ENCODE results near the gene CDH18.
"Not testable (repeated sequence)": the region's sequence is repeated elsewhere in the genome, so short reads cannot be mapped to it uniquely, and the experiment has no call there.

CDH18 gene

DNA sequence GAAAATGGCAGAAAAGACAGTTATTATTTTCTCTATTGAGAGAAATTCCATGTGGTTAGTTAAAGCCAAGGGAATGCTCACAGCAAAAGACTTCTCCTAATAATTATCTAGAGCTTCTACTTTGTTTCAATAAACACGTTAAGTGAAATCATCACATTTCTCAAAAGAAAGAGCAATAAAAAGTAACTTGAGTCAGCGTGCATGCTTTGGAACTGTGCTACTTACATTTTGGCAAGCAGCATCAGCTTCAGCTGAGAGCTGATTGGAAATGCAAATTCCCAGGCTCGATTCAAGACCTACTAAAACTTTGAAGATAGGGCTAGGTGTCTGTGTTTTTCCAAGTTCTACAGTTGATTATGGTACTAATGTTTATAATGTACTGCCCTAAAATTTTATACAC lies 132.1 kb downstream of the CDH18 start:
- no peak for DNase-seq

DNA sequence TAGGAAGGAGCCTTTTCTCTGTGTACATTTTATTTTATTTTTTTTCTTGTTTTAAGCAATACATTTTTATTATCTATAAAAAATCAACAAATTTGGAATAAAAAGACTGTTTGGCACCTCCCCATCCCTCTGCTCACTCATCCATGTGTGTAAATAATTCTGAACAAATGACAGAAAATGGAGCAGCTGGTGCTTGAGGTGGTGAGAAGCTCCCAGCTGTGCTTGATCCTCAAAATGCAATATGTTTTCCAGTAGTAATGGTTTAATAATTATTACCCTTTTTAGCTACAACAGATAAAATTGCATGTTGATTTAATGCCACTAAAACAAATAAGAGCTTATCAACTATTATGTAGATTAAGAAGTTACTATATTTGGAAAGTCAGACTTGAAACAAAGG lies 132.5 kb downstream of the CDH18 start:
- no peak for DNase-seq

DNA sequence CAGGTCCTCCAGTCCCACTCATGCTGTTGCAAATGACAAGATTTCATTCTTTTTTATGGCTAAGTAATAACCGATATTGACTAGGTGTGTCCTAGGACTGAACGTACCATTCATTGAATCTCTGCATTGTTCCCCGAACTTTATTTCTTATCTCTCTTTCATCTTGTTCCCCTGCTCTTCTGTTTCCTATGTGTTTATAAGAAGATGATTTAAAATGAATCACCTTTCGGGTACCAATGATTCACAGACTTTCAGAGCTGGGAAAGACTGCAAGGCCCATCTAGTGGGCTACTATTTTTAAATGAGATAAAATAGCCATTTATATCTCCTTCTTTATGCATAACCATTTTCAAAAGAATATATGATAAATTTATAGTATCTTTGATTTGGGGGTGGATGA lies 133.0 kb downstream of the CDH18 start:
- no peak for DNase-seq

DNA sequence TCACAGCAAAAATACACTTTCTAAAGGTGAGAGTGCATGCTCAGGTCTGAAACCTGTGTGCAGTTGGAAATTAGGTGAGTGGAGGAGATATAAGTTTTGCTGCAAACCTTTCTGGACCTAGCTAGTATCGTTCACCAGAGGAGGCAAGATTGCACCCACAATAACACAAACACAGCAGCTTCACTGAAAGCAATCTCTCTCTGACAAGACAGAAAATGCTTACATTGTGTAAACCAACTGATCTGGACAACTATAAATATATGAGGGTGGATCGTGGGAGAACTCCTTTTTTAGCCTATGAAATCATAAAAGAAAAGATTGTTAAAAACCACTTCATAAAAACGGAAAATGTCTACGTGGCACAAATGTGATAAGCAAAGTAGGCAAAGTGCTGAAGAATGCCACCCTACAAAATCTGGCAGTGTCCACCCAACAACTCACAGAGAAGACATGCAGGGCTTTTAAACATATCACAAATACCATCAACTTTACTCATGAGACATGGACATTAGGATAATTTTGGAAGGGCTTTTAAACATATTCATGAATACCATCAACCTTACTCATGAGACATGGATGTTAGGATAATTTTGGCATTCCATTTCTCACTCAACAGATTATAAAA lies 134.3 kb downstream of the CDH18 start:
- peak; percentile 54 for DNase-seq

DNA sequence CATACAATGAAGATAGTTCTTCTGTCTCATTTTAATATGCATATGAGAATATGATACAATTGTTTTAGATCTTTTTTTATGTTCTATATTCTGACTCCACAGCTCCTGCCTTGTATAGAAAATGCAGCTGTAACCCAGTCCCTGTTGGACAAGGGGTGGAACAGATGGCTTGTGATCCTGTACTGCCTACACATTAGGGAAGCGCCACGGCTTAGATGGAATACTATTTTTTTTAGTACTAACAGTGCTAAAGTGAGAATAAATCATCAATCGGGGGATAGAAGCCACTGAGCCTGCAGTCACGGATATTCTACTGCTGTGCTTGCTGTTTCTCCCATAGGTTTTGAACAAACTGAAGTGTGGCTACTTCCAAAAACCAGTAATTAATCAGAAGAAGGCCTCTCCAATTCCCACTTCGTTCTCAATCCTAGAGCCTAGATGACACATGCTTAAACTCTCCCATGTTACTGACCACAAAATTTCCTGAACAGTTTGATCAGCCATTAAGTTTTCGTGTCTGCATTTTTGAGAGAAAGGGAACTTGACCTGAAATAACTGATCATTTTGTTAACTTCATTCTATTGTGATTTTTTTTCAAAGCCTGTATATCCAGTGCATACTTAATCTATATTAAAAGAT lies 150.3 kb downstream of the CDH18 start:
- DNase-seq, result no peak

DNA sequence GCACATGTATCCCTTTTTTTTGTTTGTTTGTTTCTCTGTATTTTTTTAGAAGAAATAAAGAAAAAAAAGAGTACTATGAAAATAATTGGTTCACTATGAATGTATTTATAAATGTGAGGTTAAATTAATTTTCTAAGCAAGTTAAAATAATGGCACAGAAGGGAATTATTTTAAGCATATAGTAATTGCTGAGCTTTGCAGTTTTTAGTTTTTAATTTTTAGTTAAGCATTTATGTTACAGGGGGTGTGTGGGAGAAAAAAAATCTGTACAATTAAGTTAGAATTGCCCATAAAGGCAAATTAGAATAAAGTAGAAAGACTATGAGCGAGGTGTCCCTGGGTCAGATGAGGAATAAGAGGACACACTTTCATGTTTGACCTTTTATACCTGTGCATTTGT lies 152.6 kb downstream of the CDH18 start:
- DNase-seq, result no peak

DNA sequence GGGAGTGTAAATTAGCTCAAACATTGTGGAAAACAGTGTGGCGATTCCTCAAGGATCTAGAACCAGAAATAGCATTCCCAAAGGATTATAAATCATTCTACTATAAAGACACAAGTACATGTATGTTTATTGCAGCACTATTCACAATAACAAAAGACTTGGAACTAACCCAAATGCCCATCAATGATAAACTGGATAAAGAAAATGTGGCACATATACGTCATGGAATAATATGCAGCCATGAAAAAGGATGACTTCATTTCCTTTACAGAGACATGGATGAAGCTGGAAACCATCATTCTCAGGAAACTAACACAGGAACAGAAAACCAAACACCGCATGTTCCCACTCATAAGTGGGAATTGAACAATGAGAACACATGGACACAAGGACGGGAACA lies 175.3 kb downstream of the CDH18 start:
- DNase-seq, result not testable (repeated sequence)

DNA sequence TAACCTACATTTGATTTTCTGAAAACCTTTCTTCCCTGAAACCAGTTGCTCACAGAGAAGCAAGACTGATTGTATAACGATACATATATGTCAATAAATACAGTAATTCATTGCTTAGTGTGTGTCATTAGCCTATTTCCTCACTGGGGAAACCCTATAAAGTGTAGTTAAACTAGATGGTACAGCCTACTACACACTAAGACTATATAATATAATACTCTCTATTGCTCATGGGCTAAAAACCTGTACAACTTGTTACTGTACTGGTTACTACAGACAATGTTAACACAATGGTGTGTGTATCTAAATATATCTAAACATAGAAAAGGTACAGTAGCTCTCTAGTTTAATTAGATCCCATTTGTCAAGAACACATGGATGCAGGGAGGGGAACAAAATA lies 181.2 kb downstream of the CDH18 start:
- DNase-seq, result no peak

DNA sequence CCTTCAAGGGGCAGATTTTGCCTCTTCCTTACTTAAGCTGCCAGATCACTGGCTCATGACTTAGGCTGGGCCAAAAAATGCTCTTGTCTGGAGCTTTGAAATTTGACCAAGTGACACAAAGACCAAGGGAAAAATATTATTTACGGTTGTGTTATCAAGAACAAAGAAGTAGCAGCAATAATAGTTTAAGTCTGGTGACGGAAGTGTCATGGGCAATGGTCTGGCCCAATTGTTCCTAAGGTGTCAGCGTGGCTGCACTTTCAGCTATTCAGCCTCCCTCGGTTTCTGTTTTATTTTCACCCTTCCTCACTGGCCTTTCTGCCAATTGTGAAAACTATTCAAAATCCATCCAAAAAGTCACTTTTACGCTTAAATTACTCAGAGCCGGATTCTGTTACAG lies 185.3 kb downstream of the CDH18 start:
- DNase-seq, result no peak

DNA sequence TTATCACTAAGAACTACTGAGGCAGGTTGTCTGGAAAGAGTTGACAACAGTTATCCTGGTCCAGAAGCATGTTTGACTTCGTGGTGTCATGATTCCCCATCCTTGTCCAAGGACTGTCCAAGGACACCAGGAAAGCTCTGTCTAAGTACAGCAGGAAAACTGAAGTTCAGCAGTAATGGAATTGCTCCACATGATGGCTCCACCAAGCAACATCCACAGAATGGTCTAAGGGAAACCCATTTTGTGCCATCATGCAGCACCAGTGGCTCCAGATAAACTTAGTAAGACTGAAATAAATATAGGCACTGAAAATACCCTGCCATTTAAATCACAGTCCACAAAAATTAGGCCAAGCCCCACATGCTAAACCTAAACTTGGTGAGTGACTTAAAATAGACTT lies 192.8 kb downstream of the CDH18 start:
- no peak for DNase-seq

DNA sequence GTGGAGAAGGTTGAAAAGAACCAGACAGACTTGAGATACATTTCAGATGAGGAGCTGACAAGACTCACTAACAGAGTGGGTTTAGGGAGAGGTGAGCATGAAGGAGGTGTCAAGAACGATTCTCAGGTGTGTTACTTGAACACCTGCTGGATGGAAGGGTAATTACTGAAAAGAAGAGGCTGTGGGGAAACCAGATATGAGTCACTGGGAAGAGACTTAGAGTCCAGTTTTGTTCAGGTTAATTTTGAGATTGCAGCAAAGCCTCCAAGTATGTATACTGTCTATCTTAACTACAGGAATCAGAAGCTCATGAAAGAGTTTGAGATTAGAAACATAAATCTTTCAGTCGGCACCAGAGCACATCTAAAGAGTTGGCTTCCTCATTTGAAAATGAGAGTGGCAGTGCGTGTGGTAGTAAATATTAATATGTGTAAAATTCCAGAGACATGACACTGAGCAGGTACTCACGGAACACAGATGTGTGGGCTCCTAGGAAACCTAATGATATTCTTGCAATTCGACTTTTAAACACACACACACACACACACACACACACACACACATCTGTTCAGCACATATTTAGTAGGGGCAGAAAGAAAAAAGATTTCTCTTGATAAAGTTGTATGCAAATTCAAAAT lies 197.1 kb downstream of the CDH18 start:
- no peak for DNase-seq

DNA sequence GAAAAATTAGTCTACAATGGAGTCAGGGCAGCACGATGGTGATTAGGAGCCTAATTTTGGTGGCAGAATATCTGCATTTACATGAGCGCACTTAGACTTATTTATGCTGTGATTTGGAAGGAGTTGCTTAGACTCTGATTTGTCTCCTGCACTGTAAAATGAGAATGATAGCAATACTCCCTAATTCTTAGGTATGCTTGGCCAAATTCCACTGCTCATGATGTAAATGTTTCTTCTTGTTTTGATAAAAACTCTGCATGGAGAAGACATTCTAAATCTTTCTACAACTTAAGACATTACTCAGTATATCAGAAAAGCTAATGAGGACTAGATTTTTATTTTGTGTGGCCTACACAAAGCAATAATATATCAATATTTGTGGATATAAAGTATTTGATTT lies 205.4 kb downstream of the CDH18 start:
- no peak for DNase-seq

DNA sequence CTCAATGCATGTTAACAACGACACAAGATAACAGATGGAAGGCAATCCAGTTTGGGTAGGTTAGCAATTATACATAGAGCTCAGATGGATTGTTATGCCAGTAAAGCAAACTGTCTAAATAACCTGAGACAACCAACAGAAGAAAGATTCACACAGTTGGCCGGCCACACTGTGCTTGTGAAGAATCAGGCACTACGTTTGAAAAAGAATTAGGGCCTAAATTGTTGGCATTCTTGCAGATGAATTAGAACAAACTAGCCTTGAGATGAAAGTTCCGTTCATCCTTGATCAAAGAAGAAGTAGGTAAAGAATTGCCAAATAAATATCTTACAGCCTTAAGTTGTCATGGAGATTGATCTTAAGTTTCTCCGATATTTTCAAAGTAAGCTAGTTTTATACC lies 210.6 kb downstream of the CDH18 start:
- no peak for DNase-seq

DNA sequence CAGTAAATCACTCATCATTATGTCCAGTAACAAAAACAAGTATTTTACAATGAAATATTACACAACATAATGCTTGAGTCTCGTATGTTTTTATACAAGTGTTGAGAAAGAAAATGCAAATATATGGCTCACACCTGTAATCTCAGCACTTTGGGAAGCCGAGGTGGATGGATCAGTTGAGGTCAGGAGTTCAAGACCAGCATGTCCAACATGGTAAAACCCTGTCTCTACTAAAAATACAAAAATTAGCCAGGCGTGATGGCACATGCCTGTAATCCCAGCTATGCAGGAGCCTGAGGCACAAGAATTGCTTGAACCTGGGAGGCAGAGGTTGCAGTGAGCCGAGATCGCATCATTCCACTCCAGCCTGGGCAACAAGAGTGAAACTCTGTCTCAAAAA lies 211.1 kb downstream of the CDH18 start:
- not testable (repeated sequence) for DNase-seq

DNA sequence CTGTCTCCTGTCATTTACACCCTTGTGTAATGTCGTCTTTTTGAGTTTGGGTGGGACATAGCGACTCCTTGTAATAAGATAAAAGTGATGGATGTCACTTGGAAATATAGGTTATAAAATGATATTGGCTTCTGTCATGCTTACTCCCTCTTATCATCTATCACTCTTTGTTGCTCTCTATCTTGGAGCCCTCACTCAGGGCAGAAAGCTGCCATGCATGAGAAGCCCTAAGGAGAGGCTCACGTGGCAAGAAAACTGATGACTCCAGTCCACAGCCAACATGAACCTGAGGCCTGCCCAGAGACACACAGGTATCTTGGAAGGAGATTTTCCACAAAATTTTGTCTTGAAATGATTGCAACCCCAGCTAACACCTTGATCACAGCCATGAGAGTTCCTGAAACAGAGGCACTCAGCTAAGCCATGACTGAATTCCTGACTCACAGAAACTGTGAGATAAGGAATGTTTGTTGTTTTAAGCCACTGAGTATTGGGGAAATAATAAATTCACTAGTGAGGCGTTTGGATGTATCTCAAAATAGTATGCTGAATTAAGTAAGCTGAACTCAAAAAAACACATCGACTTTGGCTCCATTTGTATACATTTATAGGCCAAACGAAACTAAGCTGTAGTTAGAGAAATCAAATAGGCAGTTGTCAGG lies 216.7 kb downstream of the CDH18 start:
- no peak for DNase-seq

DNA sequence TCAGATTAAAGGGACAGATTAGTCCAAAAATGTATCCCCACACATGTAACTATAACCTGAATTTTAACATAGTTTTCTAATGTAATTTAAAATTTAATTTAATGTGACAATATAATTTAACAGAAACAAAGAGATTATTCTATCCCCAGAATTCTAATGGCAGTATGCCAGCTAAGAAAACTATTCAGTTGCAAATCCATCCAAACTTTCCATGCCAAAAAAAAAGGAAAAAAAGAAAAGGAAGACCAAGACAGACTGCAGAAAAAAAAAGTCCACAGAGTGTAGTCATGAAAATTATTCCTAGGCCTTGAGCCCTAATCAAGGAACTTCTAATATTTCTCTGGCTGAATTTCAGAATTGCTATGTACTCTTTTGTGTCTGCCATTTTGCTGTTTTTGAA lies 217.6 kb downstream of the CDH18 start:
- DNase-seq, result no peak

DNA sequence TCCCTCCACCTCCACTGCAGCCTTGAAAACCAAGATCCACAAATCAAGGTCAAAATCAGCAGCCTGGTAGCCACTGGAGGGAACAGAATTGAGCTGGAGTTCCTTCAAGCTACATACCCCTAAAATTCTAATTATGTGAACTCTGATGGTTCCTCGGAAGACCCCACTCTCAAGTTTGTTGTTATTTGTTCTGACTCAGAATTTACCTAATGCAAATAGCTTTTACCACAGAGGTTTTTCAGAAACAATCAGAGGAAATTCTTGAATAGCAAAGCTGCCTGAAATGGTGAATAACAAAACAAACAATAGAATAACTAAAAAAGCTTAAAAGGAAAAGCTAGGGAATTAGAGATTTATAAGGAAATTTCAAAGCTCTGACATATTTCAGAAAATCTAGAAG lies 220.0 kb downstream of the CDH18 start:
- DNase-seq, result no peak

DNA sequence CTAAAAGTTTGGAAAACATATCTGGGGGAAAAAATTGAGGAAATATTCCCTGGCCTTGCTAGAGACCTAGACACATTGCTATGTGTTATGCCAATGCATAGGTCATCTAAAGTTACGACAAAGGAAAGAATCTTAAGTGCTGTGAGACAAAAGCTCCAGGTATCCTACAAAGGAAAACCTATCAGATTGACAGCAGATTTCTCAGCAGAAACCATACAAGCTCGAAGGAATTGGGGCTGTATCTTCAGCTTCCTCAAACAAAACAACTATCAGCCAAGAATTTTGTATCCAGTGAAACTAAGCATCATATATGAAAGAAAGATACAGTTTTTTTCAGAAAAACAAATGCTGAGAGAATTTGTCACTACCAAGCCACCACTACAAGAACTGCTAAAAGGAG lies 234.4 kb downstream of the CDH18 start:
- no peak for DNase-seq

DNA sequence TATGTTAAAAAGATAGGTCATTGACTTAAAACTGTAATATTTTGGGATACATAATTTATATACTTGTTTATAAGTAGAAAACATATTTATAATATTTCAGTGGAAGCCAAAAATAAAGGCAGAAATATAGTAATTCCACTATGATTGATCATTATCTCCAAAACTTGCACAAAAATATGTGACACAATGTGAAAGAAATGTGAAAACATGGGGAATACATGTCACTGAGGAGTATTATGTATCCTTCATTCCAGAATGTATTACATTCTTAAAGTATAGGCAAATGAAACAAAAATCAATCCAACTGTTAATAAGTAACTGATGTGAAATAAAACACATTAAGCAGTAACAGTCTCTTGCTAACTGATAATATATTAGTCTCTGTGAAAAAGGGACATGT lies 236.7 kb downstream of the CDH18 start:
- no peak for DNase-seq

DNA sequence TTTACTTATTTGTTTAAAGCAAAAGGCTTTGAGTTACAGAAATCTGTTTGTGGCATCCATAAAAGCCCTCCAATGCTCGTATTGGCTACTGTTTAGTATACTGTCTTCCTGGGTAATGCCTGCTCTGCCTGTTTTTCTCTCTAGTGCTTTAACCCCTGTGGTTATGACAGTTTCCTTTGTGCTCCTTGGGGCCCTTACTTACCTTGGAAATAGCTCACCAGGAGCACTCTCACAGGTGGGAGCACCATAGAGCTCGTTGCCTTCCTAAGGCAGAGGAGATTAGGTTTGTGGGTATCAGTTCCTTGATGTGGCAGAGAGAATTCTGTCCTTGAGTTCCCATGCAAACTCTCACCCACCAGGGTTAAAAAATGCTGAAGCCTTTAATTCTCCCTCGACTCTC lies 242.8 kb downstream of the CDH18 start:
- no peak for DNase-seq

DNA sequence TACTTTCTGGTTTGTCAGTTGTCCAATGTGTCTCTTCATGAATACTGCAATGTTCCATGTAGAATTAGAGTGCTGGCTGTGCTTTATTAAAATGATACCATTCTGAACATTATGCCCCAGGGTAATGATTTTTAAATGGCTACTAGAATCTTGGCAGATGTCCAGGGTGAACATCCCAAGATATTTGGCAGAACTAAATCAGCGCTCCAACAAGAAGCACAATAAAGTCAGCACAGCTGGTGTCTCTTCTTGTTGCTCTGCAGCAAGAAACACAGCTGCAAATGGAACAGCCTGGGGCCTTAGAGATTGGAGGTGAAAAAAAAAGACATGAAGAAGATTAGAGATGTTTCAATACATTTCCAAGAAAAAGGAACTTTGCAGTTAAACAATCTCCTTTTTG lies 248.3 kb downstream of the CDH18 start:
- DNase-seq, result no peak

DNA sequence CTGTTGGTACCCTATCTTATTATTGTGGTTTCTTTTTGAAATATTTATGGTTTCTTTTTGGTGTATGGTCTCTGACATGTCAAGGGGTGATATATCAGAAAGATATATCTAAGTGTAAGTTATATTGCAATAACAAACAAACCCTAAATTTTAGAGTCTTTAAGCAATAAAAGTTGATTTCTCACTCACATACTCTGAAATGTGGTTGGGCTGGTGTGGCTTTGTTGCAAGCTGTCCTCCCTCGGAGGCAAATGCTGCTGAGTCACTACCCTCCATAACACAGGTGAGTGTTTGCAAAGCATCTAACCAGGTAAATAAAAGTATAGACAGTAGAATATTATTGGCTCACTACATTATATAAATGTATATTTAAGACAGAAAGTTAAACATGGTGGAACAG lies 253.2 kb downstream of the CDH18 start:
- DNase-seq, result no peak

DNA sequence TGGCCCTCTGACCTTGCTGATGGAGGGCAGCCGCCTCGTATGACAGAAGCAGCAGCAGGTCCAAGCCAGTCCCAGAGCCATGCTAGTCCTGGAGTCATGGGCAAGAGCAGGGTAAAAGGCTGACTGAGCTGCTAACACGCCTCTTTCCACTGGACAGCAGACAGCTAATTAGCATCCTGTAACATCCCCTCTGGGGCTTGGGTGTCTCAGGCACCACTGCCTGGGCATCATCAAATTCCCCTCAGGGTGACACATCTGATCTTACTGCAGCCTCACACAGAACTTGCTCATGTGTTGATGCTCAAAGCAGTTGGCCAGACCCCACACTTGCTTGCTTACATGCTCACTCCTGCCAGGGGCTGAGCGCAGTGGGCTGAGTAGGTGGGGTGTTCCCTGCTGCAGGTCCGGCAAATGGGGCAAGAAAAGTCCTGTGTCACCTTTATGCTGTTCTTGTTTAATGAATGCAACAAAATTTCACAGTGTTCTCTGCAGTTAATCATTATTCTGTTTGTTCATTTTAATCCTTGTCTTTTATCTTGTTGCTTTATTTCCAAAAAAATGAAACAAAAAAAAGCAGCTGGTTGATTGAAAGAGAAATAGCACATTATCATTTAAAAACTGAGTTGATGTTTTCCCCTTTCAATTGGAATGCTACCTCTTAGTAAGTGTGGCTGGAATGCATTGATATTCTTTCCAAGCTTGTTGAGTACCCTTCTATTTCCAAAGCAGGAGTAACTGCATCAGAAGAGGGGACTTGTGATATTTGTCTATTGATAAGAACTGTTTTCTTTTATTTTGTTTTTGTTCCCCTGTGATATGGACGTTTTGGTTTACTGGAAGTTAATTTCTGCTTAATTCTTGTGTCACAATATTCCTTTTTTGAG lies 254.1 kb downstream of the CDH18 start:
- no peak for DNase-seq

All from amniotic stem cell (primary cell).